K562 (cell line): ENCODE results near the gene SMG6.

Experiments
- MYC ChIP-seq, 2 experiments: fragments of 250-450 bp in 1 of 2; sonication (Bioruptor Pico) in 1 of 2; IDR thresholded peaks; 2 replicates each; pipeline versions ENCODE4 v1.5.1 to v1.6.1; 2012 to 2021; ENCODE audit warnings: low read depth in 2 of 2, borderline replicate concordance in 1 of 2, improper control_type of control experiment in 1 of 2, low read length in 1 of 2, mild to moderate bottlenecking in 1 of 2, moderate library complexity in 1 of 2
- POLR2A ChIP-seq: fragments of 450-650 bp; conservative IDR thresholded peaks from 2 replicates; pipeline ENCODE4 v1.6.1; 2016
- ZBTB1 ChIP-seq: sonication (generic); formaldehyde crosslinking; IDR thresholded peaks from 2 replicates; pipeline ENCODE4 v1.8.1; 2023; ENCODE audit warnings: missing genetic modification reagents, low read depth, mild to moderate bottlenecking, borderline replicate concordance

DNA sequence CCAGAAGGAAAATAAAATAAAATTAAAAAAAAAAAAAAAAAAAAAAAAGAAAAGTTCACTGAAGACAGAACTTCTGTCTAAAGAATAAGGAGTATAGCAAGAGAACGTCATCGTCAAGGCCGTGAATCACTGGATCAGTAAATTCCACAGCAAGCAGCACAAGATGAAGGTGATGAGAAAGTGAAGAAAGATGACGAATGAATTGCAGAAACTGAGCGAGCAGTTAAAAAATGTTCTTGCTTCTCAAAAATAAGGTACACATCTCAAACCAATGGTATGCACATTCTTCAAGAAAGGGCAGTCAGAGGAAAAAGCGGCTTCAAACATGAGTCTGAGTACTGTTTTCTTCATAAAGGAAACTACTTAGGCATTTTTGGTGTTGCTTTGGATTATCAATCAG lies 104.7 kb downstream of the SMG6 start:
- TF ChIP-seq MYC (IDR thresholded peaks at IDR 0.05; ENCODE audit: low read depth, low read length) (no peak), MYC (CRISPR knock-in tag; IDR thresholded peaks at IDR 0.05; ENCODE audit: borderline replicate concordance, low read depth) (no peak), ZBTB1 (CRISPR knock-in tag) (no peak), POLR2A (no peak)
